Transverse colon (tissue), 4 donors: ENCODE results near the gene EML4.

ENCODE experiments used
- POLR2A ChIP-seq: fragments of 450-650 bp; IDR thresholded peaks from one replicate; pipeline ENCODE4 v1.6.1; 2016; ENCODE audit warnings: antibody characterized with exemption, mild to moderate bottlenecking, moderate library complexity
- POLR2AphosphoS5 ChIP-seq, 3 donors: sonication (generic); formaldehyde crosslinking; IDR thresholded peaks; one replicate each; pipeline ENCODE4 v1.6.1; 2016; ENCODE audit warnings: antibody characterized with exemption in 3 of 3
- TF ChIP-seq, protein P1 (sequence below), 5 experiments: fragments of 200-600 bp in 3 of 5; fragments of 450-650 bp in 2 of 5; sonication (generic) in 3 of 5; IDR thresholded peaks; 1 replicate in 2 of 5; 2 replicates in 3 of 5; pipeline ENCODE4 v1.5.1; 2016 to 2017; ENCODE audit warnings: antibody characterized with exemption in 5 of 5, inconsistent platforms in 3 of 5, mild to moderate bottlenecking in 2 of 5, moderate library complexity in 1 of 5

DNA sequence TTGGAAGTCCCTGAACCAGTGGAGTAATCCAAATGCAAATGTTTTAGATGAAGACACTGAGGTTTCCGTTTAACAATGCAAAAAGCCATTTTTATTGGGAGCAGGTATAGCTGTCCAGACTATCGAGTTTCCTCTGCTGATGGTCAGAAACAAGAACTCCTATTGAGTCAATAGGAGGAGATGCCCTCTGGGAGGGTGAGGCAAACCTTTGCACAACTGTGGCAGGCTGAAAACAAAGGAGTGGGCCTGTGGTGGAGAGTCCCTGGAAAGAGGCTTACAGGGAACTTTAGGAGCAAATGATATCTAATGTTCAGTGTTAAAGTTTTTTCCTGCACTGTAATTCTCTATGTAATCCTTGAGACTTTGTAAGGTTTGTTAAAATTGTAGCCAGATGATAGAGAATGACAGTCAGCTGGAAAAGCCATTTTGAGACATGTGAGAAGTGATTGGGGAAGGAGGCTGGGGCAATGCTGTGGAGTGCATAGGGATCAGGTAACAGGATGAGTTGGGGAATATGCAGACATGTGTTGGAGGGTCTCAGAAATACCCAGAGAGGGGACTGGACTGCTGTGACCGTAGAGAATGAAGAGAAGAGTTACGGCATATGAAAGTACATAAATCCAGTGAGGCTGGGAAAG lies 15.1 kb upstream of the EML4 start:
- no peak for TF ChIP-seq POLR2A
- TF ChIP-seq POLR2AphosphoS5 (IDR thresholded peaks at IDR 0.05): no peak
- TF ChIP-seq, protein P1, sequence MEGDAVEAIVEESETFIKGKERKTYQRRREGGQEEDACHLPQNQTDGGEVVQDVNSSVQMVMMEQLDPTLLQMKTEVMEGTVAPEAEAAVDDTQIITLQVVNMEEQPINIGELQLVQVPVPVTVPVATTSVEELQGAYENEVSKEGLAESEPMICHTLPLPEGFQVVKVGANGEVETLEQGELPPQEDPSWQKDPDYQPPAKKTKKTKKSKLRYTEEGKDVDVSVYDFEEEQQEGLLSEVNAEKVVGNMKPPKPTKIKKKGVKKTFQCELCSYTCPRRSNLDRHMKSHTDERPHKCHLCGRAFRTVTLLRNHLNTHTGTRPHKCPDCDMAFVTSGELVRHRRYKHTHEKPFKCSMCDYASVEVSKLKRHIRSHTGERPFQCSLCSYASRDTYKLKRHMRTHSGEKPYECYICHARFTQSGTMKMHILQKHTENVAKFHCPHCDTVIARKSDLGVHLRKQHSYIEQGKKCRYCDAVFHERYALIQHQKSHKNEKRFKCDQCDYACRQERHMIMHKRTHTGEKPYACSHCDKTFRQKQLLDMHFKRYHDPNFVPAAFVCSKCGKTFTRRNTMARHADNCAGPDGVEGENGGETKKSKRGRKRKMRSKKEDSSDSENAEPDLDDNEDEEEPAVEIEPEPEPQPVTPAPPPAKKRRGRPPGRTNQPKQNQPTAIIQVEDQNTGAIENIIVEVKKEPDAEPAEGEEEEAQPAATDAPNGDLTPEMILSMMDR (IDR thresholded peaks at IDR 0.05): no peak
